ENCODE measurements around the gene ILF2.
A peak's percentile ranks its signal among the peaks of the same experiment; 100 is the strongest.
"Not testable (repeated sequence)": the region's sequence is repeated elsewhere in the genome, so short reads cannot be mapped to it uniquely, and the experiment has no call there.

The ILF2 gene

GRCh38 chr1:153649137-153649862 lies 21.5 kb downstream of the ILF2 start:
- DNase-seq (ENCODE audit: low read depth in 2 of 2), result no peak

DNA sequence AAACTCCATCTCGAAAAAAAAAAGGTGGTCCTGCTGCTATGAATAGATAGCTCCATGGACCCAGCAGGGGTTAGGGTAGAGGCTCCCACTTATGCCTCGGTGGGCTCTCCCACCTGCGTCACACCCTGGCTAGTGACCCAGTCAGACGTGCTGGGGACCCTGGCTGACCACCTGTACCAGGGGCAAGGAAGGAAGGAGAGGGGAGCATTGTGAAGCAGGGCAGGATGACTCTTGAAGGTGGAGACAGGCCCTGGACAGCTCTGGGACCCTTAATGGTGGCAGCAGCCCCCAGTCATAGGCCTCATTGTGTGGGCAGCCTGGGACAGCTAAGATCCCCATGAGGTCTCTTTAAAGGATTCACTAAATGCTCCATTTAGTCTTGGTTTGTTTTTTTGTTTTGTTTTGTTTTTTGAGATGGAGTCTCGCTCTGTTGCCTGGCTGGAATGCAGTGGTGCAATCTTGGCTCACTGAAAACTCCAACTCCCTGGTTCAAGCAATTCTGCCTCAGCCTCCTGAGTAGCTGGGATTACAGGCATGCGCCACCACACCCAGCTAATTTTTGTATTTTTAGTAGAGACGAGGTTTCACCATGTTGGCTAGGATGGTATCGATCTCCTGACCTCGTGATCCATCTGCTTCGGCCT lies 22.7 kb downstream of the ILF2 start:
- DNase-seq (ENCODE audit: low read depth in 2 of 2), result no peak

GRCh38 chr1:153647346-153647714 lies 23.5 kb downstream of the ILF2 start:
- no peak for DNase-seq (ENCODE audit: low read depth in 2 of 2)

GRCh38 chr1:153646672-153647345 lies 24.0 kb downstream of the ILF2 start:
- DNase-seq (ENCODE audit: low read depth in 2 of 2), result no peak

DNA sequence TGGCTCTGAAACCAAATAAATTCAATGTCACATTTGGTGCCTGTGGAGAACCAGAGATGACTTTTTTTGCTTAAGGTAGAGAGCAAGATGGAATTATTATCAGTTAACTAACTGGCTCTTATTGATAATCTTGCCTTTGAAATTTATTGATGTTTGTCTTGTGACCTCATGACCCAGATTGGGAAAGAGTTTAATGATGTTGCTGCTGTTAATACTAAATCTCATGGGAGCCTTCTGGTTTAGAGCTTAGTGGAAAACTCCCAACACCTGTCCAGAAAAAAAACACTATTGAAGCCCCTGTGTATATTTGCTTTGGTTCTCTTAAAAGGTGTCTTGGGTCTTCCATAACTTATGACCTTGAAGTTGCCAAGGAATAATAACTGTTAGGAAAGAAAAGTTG lies 27.0 kb downstream of the ILF2 start:
- no peak for DNase-seq (ENCODE audit: low read depth in 2 of 2)

DNA sequence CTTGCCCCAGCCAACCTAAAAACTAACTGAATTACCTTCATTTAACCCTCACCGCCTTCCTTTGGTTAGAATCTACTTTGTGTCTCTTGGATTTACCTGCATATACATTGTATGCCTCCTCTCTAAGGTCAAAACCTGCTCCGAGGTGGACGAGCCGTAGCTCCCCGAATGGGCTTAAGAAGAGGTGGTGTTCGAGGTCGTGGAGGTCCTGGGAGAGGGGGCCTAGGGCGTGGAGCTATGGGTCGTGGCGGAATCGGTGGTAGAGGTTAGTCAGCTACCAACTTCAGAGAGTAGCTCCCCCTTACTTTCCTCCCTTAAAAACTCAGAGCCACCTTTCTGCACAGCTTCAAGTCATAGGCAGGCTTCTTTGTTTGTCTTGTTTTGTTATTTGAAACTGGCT lies 27.7 kb downstream of the ILF2 start:
- DNase-seq (ENCODE audit: low read depth in 2 of 2), result no peak

DNA sequence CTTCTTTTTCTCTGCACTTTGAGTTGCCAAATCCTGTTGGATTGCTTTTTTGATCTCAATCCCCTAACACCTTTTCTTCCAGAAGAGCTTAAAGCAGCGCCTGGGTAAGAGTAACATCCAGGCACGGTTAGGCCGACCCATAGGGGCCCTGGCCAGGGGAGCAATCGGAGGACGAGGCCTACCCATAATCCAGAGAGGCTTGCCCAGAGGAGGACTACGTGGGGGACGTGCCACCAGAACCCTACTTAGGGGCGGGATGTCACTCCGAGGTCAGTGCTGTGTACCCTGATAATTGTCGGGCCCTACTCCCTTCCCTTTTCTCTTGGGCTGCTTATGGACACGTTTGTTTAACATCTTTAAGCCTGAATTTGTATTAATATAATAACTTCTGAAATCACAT lies 28.6 kb downstream of the ILF2 start:
- DNase-seq (ENCODE audit: low read depth in 2 of 2), result no peak

- DNase-seq (ENCODE audit: low read depth in 2 of 2), result no peak
Measured at GRCh38 chr1:153640861-153641260, 29.9 kb downstream of the ILF2 start.

- not testable (repeated sequence) for DNase-seq (ENCODE audit: low read depth in 2 of 2)
Measured at GRCh38 chr1:153640213-153640612, 30.6 kb downstream of the ILF2 start.

- DNase-seq (ENCODE audit: low read depth in 2 of 2), result no peak
Measured at GRCh38 chr1:153639280-153639679, 31.5 kb downstream of the ILF2 start.

DNA sequence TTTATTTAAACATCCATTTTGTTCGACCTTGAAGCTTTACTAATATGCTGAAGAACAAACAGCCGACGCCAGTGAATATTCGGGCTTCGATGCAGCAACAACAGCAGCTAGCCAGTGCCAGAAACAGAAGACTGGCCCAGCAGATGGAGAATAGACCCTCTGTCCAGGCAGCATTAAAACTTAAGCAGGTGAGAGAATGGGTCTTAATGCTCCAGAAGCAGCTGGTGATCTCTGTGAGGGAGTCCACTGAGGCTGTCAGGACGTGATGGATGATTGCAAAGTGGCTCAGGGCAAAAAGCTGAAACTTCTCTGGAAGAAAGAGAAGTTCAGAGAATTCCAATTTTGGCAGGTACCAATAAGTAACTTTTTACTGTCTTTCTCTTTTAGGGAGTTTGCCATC lies 32.5 kb downstream of the ILF2 start:
- no peak for DNase-seq (ENCODE audit: low read depth in 2 of 2)

GRCh38 chr1:153636312-153636711 lies 34.5 kb downstream of the ILF2 start:
- no peak for DNase-seq (ENCODE audit: low read depth in 2 of 2)

GRCh38 chr1:153635872-153636271 lies 34.9 kb downstream of the ILF2 start:
- no peak for DNase-seq (ENCODE audit: low read depth in 2 of 2)

- peak; percentile 88 to 97 for DNase-seq (ENCODE audit: low read depth in 2 of 2)
Measured at GRCh38 chr1:153633754-153634665, 36.8 kb downstream of the ILF2 start, which contains the start of gene CHTOP. CHTOP (plus strand) TSS chr1:153634066; CDS start chr1:153636589, 2,523 bp downstream.

DNA sequence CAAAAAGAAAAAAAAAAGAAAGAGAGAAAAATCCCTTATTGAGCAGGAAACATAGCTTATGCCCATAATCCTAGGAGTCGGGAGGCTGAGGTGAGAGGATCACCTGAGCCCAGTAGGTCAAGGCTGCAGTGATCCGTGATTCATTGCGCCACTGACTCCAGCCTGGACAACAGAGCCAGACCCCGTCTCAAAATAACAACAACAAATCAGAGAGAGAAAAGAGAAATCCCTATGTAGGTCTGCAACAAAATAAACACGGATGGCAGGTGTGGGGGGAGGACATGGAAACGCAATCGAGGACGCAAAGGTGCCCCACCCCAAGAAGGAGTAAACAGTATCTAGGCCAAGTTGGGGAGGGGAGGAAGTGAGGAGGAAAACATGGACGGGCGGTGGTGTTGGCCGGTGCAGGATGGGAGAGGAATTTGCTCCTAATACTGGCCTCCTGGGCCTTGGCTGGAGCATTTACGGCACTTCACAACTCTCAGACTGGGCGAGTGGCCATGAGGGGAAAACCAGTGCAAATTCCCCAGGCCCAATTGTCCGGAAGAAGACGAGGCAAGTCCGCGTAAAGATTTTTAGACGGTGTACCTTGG lies 37.5 kb downstream of the ILF2 start:
- no peak for DNase-seq (ENCODE audit: low read depth in 2 of 2)

GRCh38 chr1:153631047-153632022 lies 39.5 kb downstream of the ILF2 start:
- DNase-seq (ENCODE audit: low read depth in 2 of 2), result no peak

- no peak for DNase-seq (ENCODE audit: low read depth in 2 of 2)
Measured at GRCh38 chr1:153630384-153630783, 40.4 kb downstream of the ILF2 start.

DNA sequence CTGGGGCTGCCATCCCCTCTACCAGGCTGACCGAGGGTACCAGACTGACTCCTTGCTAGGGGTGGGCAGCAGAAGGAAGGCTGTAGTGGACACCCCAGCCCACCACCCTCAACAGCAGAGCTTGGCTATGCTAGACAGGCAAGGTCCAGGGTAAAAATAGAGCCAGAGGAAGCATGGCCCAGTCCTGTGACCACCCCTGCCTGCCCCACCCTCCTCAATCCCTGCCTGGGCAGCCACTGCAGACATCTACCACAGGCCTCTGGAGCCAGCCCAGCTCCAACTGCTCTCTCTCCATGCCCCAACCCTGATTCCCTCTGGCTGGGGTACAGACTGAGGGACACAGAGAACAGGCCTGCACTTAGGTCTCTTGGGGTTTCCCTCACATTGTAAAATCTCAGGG lies 40.8 kb downstream of the ILF2 start:
- DNase-seq (ENCODE audit: low read depth in 2 of 2), result no peak

- no peak for DNase-seq (ENCODE audit: low read depth in 2 of 2)
Measured at GRCh38 chr1:153629343-153629665, 41.5 kb downstream of the ILF2 start.

DNA sequence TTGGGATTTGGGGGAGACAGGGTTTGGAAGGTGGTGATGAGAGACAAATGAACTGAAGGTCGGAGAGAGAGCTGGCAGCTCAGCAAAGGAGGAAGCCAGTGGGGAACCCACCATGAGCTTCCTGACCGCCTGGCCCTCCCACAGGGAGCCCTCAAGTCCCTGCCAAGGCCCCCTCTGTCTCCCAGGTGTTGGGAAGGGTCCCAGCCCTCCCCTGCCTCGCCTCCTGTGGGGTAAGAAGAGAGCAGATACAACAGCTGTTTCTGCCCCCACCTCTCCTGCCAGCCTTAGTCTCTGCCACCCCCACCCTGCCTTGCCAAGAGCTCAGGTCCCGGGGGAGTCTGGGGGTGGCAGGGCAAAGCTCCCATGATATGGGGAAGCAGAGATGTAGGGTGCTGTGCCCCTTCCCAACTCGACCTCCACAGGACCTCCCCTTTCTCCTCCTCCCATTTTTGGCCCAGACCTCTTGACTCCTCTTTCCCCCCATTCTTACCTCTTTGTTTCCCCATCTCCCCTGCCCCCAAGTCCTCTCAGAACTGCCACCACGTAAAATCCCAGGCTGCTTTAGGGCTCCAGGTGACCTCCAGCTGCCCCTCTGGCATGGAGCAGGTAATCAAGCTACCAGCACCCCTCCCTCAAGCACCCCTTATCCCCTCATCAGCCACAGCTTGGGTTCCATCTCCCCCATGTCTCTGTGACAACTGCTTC lies 42.0 kb downstream of the ILF2 start:
- no peak for DNase-seq (ENCODE audit: low read depth in 2 of 2)
